ENCODE data around the gene TLE7.
A peak's percentile ranks its signal among the peaks of the same experiment; 100 is the strongest.

Gene TLE7

DNA sequence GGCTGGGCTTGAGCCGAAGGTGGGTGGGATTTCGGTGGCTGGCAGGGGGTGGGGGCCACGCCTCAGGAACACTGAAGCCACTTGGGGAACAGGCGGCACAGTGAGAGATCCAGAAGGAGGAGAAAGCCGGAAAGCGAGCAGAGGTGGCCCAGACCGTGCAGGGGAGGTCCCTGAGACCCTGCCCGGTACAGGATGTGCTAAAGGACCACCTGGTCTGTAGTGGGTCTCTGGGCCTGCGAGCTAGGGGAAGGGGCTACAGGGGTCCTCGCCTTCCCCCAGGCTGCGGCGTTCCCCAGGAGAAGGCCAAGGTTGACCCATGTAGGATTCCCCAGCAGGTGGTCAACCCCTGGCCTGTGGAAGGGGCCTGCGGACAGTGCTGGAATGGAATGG is at the start of gene TLE7:
Gene TLE7 (minus strand): TSS at position 4 of the 390 bp plus-strand sequence. CDS start 8,730 bp downstream, outside the sequence.
- no peak for DNase-seq

GRCh38 chr16:71491054-71491453 is 49.2 kb upstream of the TLE7 start:
- no peak for DNase-seq

- no peak for DNase-seq
Measured at GRCh38 chr16:71490361-71490760, 48.5 kb upstream of the TLE7 start.

DNA sequence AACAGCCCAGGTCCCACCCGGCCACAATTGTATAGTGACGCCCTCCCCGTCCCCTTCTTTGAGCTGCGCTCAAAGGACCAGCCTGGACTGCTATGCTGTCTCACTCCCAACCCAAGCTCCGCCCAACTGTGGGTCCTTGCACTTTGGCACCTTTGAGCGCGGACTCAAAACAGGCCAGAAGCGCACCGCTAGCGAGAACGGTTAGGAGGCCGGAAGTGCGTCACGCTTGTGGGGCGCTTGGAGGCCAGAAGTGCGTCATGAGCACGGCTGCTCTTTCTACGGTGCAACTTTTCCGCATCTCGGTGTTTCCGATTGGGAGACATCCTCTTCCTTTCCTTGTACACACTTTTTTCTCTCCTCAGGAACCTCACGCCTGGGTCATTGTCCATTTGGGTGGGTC is 47.3 kb upstream of the TLE7 start, which contains the start of gene ZNF19:
Gene ZNF19 (minus strand): TSS at position 203 of the 400 bp plus-strand sequence. CDS start 7,210 bp downstream, outside the sequence.
- no peak for DNase-seq

DNA sequence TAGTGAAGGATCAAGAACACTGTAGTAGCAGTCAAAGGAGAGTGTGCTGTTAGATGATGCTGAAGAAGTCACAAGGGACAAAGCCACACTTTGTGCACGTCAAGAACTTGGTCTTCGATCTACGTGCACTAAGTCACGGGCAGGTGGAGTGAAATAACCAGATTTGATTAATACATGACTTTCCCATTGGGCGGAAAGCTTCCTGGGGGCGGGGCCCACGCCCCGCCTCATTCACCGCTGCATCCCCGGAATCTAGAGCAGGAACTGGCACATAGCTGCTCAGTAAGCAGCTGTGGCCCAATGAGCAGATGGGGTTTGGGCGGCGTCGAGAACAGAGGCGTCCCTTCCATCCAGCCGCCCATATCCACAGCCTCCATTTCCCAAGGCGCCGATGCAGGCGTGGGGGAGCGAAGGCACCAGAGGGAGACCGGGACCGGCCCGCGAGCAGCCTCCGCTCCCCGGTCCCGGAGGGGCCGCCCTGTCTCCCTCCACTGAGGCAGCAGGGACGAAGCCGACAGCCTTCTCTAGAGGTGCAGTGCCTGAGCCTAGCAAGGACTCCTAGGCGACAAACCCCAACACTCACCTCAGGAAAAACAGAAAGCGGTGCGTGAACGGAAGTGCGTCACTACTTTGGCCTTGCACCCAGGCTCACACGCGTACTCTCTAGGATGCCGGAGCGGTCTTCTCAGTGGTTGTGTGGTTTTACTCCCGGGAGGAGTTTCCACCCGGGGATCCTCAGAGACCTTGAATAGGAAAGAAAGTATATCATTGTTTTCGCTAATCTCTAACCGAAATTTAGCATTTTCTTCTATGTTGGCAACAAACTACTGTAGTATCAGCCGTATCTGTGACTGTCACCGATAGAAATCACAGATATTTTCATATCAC is 42.4 kb upstream of the TLE7 start:
- DNase-seq: peak; percentile 76

GRCh38 chr16:71482569-71482968 is 40.7 kb upstream of the TLE7 start:
- no peak for DNase-seq

GRCh38 chr16:71480956-71481355 is 39.1 kb upstream of the TLE7 start:
- no peak for DNase-seq

DNA sequence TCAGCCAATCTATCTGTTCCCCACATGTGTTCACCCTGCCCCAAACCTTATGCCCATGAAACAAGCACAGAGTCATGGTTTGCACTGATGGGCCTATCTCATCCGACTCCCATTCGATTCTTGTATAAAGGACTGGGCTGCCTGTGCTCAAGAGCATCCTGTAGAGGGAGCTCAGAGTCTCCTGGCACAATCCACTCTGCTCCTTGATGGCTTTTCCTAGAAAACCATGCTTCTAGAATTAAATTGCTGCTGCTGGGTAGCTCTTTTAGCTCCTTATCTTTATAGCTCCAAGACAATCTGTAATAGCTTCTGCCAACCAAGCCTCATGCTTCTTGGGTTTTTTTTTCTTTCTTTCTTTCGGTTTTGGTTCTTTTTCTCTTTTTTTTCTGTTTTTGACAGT is 37.6 kb upstream of the TLE7 start:
- no peak for DNase-seq

- no peak for DNase-seq
Measured at GRCh38 chr16:71476457-71477124, 34.7 kb upstream of the TLE7 start.

GRCh38 chr16:71474864-71475263 is 33.0 kb upstream of the TLE7 start:
- DNase-seq: no peak

- no peak for DNase-seq
Measured at GRCh38 chr16:71473891-71474290, 32.0 kb upstream of the TLE7 start.

DNA sequence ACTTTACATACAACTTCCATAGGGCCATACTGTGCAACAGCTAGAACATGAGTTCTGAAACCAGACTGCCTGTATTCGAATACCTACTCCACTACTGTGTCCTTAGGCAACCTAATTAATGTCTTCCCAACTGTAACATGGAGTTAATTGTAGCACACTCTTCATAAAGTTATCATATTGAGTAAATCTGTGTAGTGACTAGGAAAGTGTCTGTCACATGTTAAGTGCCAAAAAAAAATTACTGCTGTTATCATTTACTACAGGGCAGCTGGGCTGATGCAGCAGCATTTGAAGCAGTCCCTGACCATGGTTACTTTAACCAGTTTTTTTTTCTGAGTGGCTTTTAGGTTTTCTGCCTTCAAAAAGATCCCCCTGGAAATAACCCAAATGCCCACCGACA is 31.1 kb upstream of the TLE7 start:
- no peak for DNase-seq

GRCh38 chr16:71472051-71472450 is 30.2 kb upstream of the TLE7 start:
- DNase-seq: no peak

DNA sequence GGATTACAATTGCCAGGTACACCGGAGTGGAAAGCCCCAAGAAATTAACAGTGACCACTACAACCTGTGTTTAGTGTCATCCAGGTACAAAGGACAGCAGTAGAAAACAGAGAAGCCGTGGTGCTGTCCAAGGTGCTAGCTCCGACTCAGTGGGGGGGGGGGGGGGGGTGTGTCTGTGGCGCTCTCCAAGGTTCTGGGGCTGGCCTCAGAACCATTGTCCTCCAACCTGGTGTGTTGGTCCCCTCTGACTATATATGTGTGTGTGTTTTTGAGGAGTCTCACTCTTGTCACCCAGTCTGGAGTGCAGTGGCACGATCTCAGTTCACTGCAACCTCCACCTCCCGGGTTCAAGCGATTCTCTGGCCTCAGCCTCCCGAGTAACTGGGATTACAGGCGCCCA is 26.0 kb upstream of the TLE7 start:
- DNase-seq: no peak

DNA sequence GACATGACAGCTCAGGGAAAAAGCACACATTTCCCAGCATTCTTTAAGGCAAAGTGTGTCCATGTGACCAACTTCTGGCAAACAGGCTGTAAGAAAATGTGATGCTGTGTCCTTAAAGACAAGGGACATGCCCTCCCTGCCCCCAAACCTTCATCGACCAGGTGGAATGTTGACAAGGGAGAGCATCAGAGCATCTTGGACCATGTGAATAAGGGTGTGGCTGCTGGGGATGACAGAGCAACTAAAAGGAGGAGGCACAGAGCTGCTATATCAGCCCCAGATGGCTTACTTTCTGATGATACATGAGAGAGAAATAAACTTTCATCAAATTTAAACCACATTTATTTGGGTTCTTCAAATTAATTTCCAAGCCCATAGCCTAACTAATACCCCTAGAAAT is 22.4 kb upstream of the TLE7 start:
- no peak for DNase-seq

DNA sequence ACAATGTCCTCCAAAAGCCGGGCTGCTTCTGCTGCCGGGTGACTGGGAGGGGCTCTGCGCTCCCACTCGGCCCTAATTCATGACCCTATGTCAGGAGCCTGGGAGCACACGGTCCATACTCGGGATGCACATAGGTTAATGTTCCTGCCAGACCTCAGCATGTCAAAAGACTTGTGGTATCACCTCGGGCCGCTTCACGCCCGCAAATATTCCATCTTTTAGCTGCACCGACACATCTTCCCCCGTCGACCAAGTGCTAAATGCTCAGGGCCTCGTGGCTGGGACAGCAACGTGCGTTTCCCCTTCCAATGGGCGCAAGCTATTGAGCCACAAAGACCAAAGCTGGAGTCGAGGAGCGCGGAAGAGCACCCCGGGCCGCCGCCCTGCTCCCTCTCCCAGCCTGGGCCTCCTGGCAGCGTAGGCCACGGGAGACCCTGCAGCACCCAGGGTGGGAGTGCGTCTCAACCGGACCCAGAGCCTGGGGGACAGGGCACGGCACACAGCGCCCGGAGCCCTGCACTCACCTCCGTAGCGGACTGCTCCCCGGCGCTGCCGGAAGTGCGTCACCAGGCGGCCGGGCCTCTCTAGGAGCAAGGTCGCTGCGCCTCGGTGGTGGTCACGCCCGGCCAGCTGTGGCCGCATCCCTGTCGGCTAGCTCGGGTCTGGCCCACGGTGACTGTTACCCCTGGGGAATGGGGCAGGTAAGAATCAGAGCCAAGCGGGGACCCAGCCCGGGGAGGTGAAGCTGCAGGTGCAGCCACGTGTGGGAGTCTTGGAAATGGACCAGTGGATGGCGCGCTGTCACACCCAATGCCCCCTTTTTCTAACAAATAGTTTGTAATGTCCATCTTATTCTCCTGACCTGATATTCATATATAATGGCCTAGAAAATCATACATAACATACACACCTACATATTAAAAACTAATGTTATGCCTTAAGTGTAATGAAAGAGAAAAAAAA is 20.1 kb upstream of the TLE7 start, which contains the start of gene ZNF23:
Gene ZNF23 (minus strand): TSS at position 562 of the 963 bp plus-strand sequence. CDS start 5,451 bp downstream, outside the sequence.
- DNase-seq: peak; percentile 56

- DNase-seq: no peak
Measured at GRCh38 chr16:71460941-71461340, 19.1 kb upstream of the TLE7 start.

GRCh38 chr16:71460236-71460635 is 18.4 kb upstream of the TLE7 start:
- no peak for DNase-seq

DNA sequence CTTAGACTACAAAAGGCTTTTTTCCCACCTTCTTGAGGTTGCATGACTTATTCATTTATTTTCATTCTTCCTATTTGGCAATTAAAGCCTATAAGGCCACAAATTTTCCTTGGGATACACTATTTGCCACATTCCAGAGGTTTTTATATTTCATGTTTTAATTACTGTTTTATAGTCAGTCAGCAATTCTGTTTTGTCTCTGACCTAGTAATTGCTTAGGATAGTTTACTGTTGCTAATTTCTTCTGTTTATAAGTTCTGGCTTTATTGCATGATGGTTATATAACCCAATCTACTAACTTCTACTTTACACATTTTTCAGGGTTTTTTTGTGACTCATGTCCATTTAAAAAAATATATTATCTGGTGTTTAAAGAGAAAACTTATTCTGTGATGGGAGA is 17.7 kb upstream of the TLE7 start:
- DNase-seq: no peak

DNA sequence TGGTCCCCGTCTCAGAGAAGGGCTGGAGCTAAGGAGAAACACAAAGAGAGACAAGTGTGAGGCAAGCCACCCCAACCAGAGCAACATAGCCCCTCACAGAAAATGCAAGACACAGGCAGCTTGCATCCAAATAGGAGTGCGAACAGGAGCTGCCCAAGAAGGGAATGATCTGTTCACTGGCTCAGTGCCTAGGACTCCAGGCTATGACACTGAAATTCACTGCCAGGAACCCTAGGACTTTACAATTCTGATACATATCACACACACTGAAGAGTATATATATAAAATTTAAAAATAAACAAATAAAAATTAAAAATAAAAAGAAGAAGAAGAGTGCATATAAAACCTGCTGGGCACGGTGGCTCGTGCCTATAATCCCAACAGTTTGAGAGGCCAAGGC is 14.9 kb upstream of the TLE7 start:
- no peak for DNase-seq

DNA sequence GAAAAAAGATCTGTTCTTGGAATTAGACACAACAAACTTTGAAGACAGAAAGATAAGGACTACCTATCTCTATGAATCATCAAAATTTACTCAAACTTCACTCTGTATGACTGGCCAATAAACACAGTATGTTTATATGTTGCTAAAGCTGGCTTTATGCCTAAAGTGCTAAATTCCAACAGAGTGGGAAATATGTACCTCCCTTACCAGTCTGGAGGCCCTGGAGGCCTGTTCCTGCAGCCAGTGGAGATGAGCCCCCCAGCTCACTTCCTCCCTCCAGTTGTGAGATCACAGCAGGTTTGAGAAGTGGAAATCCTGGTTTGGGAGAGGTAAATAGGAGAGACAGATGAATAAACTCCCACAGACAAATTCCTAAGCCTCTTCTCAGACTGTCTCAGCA is 11.2 kb upstream of the TLE7 start:
- no peak for DNase-seq

- no peak for DNase-seq
Measured at GRCh38 chr16:71449020-71449419, 7.2 kb upstream of the TLE7 start.

Data from NCI-H1105 treated with DMSO at 0.1 percent for 48 hours (cell line).